SW 1271 (cell line): Measurements from ENCODE around the gene HNRNPH1.

Source experiments
- DNase-seq, 2 experiments: peaks; one replicate each; lab custom pipeline; 2025; lab: John Stamatoyannopoulos, UW

The HNRNPH1 gene

GRCh38 chr5:179621551-179622214 is 1.8 kb downstream of the HNRNPH1 start:
- no peak for DNase-seq

- no peak for DNase-seq
These were observed 2.6 kb downstream of the HNRNPH1 start for GRCh38 chr5:179620703-179621350.

- no peak for DNase-seq
These were observed 3.2 kb downstream of the HNRNPH1 start for GRCh38 chr5:179620293-179620692.

- DNase-seq, result no peak
These were observed 3.7 kb downstream of the HNRNPH1 start for GRCh38 chr5:179619776-179620175.

- DNase-seq, result no peak
These were observed 4.4 kb downstream of the HNRNPH1 start for GRCh38 chr5:179618923-179619554.

GRCh38 chr5:179617930-179618329 is 5.5 kb downstream of the HNRNPH1 start:
- no peak for DNase-seq

- no peak for DNase-seq
These were observed 7.4 kb downstream of the HNRNPH1 start for GRCh38 chr5:179616002-179616594.

- DNase-seq, result no peak
These were observed 8.3 kb downstream of the HNRNPH1 start for GRCh38 chr5:179615203-179615602.

GRCh38 chr5:179614745-179615144 is 8.7 kb downstream of the HNRNPH1 start:
- DNase-seq, result no peak

- no peak for DNase-seq
These were observed 9.9 kb downstream of the HNRNPH1 start for GRCh38 chr5:179613460-179614071.

GRCh38 chr5:179612577-179613459 is 10.7 kb downstream of the HNRNPH1 start:
- no peak for DNase-seq

- no peak for DNase-seq
These were observed 12.6 kb downstream of the HNRNPH1 start for GRCh38 chr5:179610903-179611265.

GRCh38 chr5:179610109-179610902 is 13.2 kb downstream of the HNRNPH1 start:
- no peak for DNase-seq

- DNase-seq, result no peak
These were observed 13.7 kb downstream of the HNRNPH1 start for GRCh38 chr5:179609834-179610108.

GRCh38 chr5:179608131-179608581 is 15.3 kb downstream of the HNRNPH1 start:
- DNase-seq, result no peak

- DNase-seq, result no peak
These were observed 16.1 kb downstream of the HNRNPH1 start for GRCh38 chr5:179607160-179607931.

- no peak for DNase-seq
These were observed 16.6 kb downstream of the HNRNPH1 start for GRCh38 chr5:179606910-179607159.

- no peak for DNase-seq
These were observed 17.2 kb downstream of the HNRNPH1 start for GRCh38 chr5:179606071-179606909.

- DNase-seq, result no peak
These were observed 18.2 kb downstream of the HNRNPH1 start for GRCh38 chr5:179605026-179605833.
